HEK293T (cell line): ENCODE results near the gene PDZD8.

Experiments
- BHLHE40 ChIP-seq: fragments of 450-650 bp; IDR thresholded peaks from 2 replicates; pipeline ENCODE4 v1.6.1; 2016; ENCODE audit warnings: mild to moderate bottlenecking, moderate library complexity, borderline replicate concordance
- FOXM1 ChIP-seq: fragments of 450-650 bp; IDR thresholded peaks from 2 replicates; pipeline ENCODE4 v1.6.1; 2017; ENCODE audit warnings: mild to moderate bottlenecking, borderline replicate concordance
- LEF1 ChIP-seq: fragments of 450-650 bp; IDR thresholded peaks from 2 replicates; pipeline ENCODE4 v1.6.1; 2017; ENCODE audit warnings: mild to moderate bottlenecking, borderline replicate concordance

GRCh38 chr10:117420768-117421167, 45.5 kb upstream of the PDZD8 start:
- TF ChIP-seq LEF1, result no peak
- TF ChIP-seq BHLHE40, result no peak
- no peak for TF ChIP-seq FOXM1
